CD4-positive, alpha-beta T cell treated with Interleukin-6 at 100 ng/mL for 8 hours (primary cell): ENCODE measurements around the gene CDH13.

ENCODE experiments used
- DNase-seq: peaks from one replicate; pipeline ENCODE4 v3.0.0-alpha.2; 2020; ENCODE audit warnings: mixed read lengths, low spot score

CDH13 gene

DNA sequence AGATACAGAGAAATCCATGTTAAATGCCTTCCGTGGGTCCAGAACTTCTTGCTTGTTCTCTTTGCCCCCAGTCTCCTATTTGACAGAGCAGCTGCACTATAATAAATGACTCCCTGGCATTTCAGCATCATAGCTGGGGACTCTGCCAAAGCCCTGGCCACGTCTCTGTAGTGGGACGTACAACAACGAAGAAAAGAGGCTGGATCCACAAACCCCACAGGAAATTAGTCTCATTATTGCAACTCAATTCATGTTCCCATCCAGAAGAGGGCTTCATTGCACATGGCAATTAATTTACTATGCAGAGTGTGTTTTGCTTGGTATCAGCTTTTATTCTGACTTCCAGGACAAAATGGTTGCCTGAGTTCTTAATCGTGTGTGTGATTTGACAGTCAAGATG lies 121.3 kb downstream of the CDH13 start:
- DNase-seq: no peak

DNA sequence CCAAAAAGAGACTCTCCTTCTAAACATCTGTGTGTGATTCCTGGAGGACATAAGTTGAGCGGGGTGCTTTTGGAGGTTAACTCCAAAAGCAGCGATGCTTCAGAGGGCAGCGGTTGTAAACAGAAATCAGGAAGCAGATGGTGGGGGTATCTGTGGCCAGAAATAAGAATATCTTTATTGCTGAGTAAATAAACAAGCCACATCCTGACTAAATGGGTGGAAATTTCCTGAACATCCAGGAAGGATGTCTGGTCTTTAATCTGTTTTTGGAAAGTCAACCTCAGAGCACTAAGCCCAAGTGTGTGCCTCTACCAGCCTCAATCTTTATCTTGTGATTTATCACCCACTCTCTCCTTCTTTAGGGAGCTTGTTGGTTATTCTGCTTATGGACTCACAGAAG lies 123.3 kb downstream of the CDH13 start:
- DNase-seq: no peak

DNA sequence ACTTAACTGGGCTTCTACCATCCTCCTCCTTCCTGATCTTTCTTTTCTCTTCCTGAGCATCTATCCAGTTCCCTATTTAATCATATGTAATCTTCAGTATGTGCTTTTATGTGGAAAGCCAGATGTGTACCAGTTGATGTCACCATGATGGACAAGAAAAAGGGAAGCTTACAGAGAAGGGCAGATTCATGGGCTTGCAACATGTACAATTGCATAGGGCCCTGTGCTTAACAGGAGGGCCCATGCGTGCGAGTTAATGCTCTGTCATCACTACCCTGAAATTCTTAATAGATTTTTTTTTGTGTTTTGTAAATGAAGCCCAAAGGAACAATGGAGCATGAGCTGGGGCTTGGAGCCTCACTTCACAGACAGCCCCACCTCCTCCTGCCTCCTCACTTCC lies 124.3 kb downstream of the CDH13 start:
- DNase-seq: no peak

DNA sequence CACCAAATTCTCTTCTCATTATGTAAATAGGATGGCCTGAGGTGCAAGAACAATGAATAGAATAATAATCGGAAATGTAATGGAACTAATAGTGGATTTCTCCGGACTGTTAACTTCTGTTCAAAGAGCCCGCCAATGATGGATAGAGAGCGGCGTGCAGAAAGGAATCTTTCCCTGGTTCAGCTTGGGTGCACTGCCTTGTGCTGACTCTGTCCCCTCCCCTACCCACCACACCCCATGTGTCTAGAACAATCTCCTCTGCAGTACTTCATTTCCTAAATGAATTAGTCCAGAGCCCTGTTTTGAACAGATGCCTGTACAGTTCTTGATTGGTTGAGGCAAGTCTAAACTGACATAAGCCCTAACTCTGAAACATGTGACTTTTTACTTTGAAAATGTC lies 125.4 kb downstream of the CDH13 start:
- DNase-seq: no peak

DNA sequence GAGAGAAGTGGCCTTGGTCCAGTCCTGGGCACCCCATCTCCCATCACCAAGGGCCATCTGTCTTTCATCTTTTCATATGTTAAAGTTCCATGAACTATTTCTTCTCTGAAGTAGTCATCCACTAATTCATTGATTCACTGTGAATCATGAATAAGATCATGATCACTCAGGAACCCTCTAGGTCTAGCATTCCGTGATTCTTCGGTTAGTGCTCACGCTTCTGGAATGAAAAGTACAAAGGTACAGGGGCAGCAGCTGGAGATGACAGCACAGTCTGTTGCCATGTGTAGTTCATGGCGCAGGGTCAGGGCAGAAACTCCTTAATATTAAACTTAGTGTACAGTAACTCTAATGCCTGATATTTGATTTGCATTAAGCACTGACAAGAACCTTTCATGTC lies 127.1 kb downstream of the CDH13 start:
- no peak for DNase-seq

DNA sequence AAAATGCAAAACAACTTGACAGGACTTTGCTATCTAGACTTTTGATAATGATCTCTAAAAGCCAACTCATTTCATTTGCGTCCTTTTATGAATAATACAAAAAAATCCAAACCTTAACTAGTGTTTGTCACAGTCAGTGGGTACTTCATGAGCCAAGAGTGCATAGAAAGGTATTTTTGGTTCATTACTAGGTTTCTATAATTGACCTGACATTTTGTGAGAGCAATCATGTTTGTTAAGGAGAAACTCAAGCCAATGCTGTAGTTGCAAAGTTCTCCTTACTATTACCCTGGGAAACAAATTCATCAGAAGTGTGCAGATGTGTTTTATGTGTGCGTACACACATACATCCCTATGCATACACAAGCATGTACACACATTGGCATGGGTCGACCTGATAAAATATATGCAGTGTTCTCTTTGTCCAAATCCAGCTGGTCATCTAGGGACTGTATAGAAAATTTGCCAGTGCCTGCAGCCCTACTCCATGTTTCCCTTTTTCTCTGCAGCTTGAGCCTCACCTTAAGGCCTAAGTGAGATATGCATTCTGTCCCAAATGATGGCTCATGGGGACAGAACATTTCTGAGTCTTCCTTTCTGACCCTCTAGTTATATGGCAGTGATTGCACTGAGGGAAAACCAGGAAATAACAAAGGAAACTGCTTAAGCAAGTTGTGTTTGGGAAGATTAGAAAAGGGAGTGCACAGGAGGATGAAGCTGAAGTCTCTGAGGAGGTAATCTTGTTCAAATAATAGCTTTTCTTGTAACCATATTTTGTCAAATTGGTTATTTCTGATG lies 128.1 kb downstream of the CDH13 start:
- DNase-seq: no peak

DNA sequence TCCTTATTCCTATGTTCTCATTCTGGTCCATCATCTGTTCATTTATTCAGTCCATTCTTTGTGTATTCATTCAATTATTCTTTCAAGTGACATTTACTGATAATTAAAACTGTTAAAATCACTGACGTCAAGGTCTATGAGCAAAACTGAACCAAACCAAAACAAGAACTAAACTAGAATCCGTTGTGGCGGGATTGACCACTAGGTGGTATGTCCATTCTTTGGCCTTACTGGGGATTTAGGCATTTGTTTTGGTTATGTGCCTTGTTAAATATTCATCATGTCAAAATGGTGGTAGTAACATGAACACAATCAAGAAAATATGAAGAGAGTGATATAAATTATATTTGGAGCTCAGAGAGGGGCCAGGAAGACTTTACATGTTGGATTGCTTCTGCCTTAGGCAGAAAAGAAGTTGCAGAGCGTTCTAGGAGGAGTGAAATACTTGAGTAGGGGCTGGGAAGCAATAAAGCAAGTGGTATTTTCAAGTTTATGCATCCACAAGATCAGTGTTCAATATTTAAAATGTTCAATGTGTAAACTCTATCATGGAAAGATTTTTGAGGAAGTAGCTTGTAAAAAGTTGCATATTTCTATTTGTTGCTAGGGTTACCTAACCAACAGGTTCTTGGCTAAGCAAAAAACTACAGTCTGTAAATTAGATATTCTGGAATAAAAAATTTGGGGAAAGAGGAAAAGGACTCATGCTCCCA lies 129.0 kb downstream of the CDH13 start:
- no peak for DNase-seq

DNA sequence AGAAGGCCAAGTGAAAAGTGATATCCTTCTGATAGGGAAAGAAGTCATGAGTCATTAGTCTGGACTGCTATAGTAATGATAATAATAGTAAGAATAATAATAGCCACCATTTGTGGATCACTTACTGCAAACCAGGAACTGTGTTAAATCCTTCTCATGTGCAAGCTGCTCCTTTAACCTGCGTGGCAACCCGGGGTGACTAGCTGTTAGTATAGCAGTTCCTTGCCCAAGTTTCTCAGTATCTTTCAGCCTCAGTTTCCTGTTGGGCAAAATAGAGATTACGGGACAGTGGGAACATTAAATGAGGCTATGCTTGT lies 129.5 kb downstream of the CDH13 start:
- no peak for DNase-seq

DNA sequence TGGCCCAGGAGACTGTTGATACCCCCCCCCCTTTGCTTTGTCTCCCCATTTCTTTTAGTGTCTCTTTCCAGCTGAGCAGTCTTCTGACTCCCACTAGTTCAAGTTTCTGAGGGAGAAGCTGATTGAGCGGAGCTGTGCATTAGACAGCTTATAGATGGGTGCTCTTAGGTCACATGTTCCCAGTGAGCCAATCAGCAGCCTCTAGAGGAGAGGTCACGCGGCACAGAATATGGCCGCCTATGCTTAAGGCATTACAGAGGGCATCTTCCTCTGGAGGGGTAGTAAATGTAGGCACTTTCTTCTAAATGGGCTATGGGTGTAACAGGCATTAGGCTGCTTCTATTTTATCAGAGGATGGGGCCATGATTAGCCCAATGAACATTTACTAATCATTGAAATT lies 131.6 kb downstream of the CDH13 start:
- no peak for DNase-seq

DNA sequence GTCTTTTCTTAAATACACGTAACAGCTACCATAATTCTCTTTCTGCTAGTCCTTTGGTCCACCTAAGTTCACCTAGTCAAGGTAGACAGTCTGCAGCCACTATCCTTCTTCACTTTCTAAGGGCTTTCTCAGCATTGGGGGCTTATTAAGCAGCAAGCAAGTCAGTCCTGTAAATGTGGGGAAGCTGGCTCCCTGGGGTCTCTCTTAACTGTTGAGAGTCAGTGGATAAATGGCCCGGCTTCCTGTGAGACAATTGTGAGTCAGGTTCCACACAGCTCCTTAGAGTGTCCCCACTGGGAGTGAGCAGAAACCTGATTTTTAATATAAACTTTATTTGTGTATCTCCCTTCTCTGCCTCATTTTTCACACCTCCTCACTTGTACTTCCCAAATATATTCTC lies 132.1 kb downstream of the CDH13 start:
- no peak for DNase-seq

DNA sequence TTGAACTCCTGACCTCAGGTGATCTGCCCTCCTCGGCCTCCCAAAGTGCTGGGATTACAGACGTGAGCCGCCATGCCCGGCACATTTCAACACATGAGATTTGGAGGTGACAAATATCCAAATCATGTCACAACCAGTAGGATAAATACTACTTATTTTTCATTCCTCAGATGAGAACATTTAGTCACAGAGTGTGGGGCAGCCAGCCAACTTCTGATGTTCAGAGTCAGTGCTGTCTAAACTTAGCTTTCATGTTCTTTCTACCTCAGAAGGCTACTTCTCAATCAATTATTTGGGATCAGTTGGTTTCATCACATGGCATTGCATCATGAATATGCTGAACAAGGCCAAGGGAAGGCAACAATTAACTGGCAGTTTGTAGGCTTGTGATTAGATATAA lies 134.5 kb downstream of the CDH13 start:
- no peak for DNase-seq

DNA sequence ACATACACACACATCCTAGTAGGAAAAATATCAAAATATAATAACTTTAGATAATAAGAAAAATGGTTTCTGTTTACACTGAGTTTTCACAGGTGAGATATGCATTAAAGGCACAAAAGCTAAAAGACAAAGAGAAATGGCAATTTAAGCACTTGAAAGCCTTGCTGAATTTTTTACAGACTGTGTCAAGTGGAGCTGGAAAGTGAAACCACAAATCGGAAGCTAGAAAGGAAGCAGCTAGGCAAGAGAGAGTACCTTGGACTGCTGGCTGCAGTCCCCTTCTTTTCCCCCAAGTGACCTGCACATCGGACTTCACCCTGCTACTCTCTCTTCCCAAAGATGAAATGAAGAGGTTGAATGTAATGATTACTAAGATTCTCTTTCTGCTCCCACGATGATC lies 135.1 kb downstream of the CDH13 start:
- no peak for DNase-seq

DNA sequence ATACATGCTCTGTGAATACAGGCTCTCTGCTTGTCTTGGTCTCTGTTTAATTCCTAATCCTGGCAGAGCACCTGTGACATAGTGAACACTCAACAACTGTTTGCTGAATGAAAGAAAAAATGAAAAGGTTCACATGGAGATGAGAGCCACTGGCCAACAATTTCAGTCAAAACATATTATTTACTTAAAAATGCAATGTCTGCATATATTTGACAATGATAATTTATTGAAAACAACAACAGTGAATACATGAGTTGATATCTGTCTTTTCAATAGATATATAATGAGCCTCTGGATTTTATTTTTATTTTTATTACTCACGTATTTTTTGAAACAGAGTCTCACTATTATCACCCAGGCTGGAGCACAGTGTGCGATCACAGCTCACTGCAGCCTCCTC lies 136.6 kb downstream of the CDH13 start:
- no peak for DNase-seq

DNA sequence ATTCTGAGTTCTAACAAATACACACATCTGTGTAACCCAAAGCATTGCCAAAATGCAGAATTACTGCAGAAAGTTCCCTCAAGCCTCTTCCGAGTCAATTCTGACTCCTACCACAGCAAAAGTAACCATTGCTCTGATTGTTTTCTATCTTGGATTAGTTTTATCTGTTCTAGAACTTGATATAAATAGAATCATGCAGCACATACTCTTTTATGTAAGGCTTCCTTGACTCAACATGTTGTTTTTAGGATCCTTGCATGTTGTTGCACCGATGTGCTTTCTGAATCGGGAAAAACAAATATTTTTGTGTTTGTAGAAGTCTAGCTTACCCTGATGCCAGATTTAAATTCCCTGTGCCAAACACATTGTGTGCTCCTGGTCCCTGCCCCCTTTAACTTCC lies 140.4 kb downstream of the CDH13 start:
- no peak for DNase-seq

DNA sequence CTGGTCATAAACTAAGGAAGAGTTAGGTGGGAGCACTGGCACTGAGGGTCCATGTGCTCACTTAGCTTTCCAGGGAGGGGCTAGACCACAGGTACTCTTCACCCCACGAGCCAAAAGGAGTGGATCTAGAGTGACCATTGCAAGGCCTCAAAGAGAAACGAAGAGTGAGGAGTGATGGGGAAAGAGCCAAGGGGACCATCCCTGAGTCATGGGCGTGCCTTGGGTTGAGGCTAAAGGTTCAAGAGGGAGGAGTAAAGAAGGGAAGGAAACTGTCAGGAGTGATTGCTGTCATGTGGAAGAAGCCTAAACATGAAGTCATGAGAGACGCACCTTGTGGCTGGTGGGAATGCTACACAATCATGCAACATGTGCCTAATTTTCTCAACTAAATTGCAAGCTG lies 141.0 kb downstream of the CDH13 start:
- no peak for DNase-seq

DNA sequence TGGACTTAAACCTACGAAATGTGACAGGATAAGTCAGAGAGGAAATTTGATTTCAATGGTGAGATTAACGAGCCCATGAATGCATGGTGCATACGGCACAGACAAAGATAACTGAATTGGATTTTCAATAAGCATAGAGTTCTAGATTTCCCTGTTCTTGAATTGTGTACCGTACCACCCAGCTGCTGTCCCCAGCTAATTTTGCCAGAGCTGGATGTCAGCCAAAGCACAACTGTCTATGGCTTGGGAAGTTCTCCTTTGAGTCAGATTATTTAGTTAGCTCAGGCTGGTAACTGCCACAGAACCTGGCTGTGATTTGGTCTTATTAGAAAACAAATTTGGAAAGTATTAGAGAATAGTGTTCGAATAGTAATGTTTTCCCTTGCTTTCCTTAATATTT lies 143.1 kb downstream of the CDH13 start:
- no peak for DNase-seq

DNA sequence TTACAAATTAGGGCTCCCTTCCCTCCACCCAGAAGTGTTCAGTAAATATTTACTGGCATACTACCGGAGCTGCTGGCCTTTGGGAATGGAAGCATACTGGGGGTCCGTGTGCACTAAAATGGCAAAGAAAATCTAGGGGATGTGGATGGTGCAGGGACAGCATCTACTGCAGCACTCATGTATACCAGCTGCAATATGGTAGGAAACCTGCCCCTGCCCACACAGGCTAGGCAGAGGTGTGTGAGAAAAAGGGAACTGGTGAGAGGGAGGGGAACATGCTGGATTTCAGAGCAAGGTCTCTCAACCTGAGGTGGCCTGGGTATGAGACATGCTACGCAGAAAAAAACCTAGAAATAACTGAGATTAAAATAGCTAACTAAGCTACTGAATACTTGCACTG lies 145.4 kb downstream of the CDH13 start:
- DNase-seq: no peak

DNA sequence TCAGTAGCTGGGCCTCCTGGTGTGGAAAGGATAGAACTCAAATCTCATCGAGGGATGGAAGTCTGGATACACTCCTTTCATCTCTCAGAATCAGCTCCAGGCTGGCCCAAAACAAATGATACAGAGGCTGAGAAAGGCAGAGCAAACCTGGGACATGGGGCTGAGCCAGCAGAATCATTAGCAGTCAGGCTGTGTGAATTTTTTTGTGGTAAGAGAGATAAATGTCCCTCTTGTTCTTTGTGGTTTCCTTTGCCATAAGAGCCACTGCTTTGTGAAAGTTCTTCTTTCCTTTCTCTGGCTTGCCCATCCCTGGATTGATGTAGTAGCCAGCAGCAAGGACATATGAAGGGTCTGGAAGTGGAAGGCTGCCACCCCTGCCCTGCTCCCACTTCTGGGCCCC lies 146.2 kb downstream of the CDH13 start:
- no peak for DNase-seq

DNA sequence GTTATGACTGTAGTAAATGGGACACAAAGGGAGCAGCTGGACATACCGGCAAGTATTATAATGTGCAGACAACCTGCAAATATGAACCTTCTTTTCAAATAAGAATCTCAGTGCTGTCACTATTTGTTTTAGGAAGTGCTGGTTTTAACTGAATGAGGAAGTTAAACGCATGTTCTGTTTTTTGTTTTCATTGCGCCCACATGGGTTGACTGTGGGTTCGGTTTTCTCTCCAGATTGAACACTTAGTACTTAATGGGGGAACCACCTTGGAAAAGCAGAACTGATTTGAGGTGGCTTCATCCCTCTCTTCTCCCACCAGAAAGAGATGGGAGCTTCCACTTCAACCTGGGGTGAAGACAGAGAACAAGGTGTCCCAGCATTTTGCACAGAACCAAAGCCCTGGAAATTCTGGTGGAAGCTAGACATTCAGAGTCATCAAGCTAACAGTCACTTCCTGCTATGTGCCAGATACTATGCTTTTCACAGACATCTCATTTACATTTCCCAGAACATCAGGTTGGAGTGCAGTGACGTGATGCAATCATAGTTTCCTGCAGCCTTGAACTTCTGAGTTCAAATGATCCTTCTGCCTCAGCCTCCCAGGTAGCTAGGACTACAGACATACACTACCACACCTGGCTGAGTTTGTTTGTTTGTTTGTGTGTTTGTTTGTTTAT lies 149.8 kb downstream of the CDH13 start:
- no peak for DNase-seq

DNA sequence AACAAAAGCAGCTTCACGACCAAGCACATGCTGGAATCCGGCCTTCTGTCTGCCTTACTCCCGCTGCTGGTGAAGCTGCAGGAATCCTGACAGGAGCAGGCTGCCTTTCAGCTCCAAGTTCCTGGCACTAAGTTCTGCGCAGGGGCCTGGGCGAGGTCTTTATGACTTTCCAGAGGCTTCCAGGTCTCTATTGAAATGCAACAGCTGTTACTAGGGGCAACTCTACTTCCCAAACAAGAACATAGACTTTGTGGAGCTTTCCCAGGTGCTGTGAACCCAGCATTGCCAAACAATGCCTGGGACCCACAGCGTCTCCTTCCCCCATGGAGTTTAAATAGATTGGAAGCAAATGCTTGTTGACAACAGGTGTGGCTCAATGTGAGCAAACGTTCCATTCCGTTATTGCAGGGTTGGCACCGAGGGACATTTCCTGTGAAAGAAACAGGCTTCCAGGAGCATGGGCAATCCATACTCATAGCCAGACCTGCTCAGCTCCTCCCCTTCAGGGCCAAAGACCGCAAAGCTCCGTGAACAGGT lies 156.0 kb downstream of the CDH13 start:
- no peak for DNase-seq

DNA sequence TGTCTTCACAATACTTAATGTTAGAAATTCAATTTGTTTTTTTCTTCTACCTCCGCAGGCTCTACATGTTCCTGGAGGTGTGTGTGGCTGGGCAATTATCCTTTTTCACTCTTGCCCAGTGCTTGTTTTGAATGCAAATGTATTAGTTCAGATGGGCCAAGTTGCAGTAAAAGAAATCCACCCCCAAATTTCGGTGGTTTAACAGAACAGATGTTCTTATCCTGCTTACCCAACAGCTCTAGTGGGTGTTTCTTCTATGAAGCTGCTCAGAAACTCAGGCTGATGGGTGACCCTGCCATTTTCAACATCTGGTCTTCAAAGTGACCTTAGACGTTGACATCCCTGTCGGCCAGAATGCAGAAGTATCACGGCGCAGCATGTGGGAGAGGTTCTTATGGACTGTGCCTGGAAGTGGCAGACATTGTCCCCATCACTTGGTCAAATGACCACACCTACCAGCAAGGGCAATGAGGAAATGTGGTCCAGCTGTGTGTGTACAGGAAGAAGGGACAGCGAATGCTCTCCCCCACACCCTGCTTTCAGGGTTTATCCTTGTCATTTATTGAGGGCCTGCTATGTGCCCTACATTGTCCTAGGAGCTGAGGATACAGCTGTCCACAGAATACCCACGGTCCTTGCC lies 157.3 kb downstream of the CDH13 start:
- no peak for DNase-seq

DNA sequence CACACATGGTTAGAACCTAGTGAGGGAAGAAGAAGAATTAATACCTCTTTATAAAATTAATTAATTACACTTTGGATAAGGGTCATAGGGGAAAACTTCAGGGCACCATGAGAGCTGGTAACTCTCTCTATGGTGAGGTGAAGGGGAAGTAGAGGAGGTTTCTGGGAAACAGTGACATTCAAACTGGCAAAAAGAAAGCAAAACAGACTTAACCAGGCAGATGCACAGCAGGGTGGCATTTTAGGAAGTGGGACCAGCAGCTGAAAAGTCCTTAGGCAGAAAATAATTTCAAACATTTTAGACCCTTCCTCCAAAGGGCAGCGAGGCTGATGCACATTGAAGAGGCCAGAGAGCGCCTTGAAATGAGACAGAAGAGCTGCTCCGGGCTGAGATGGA lies 157.8 kb downstream of the CDH13 start:
- no peak for DNase-seq

DNA sequence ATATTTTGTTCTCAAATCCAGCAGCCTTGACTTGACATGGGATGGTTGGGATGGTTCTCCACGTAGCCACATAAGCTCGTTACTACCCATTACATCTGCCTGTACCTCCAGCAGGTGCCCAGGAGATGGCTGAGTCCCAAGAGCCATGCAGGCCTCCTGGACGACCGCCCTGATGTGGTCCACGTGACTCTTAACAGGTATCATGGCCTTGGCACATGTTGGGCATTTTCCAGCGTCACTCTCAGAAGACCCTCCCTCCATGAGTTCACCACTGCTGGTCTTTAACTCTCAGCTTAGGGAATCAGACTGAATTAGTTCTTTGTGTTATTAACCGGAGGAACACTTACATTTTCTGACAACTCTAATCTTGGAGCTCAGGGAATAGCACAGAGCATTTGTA lies 161.5 kb downstream of the CDH13 start:
- DNase-seq: no peak
